ENCODE measurements around the gene BTK. TPM values are rescaled to one million over a fixed set of nuclear protein-coding genes. Genes with fewer than 3 reads are reported as not detected.

The BTK gene
- not detected in 2 replicates for polyA plus RNA-seq

GRCh38 chrX:101385795-101386541 is at the start of gene BTK:
Gene BTK (minus strand): TSS chrX:101386191. CDS start chrX:101375284, 10,907 bp downstream.

GRCh38 chrX:101407748-101408531 is 21.9 kb upstream of the BTK start, which contains the start of the genes GLA and HNRNPH2:
Gene GLA (minus strand): TSS chrX:101407925. CDS start chrX:101407903, 22 bp downstream.
Gene HNRNPH2 (plus strand): TSS chrX:101408222. CDS start chrX:101411989, 3,767 bp downstream.

GRCh38 chrX:101390664-101391525 is 4.9 kb upstream of the BTK start, which contains the start of gene RPL36A:
Gene RPL36A (plus strand): TSS chrX:101391011. CDS start chrX:101391044, 33 bp downstream.

GRCh38 chrX:101348452-101349192 is 37.4 kb downstream of the BTK start, which contains the start of gene TIMM8A:
Gene TIMM8A (minus strand): TSS chrX:101348742. CDS start chrX:101348664, 78 bp downstream.

Other genes starting within 250 kb of the BTK start
- 1.0 and 1.2 TPM in 2 replicates for gene DRP2, start 166.4 kb downstream of the BTK start, polyA plus RNA-seq
- 0.18 TPM in 1 of 2 replicates, not detected in the other for gene TAF7L, start 94.9 kb downstream of the BTK start, polyA plus RNA-seq
- gene TIMM8A, start 37.4 kb downstream of the BTK start, polyA plus RNA-seq: 30.4 and 33.9 TPM in 2 replicates
- 271 and 273 TPM in 2 replicates for gene RPL36A, start 4.8 kb upstream of the BTK start, polyA plus RNA-seq
- 25.6 and 38.5 TPM in 2 replicates for gene GLA, start 21.7 kb upstream of the BTK start, polyA plus RNA-seq
- 56.3 and 96.7 TPM in 2 replicates for gene HNRNPH2, start 22.0 kb upstream of the BTK start, polyA plus RNA-seq
- 5.1 and 9.9 TPM in 2 replicates for gene ARMCX4, start 99.3 kb upstream of the BTK start, polyA plus RNA-seq
- gene ARMCX1, start 164.4 kb upstream of the BTK start, polyA plus RNA-seq: 39.2 and 45.7 TPM in 2 replicates
- gene ARMCX6, start 231.8 kb upstream of the BTK start, polyA plus RNA-seq: 45.5 and 75.8 TPM in 2 replicates
- 21.3 and 32.1 TPM in 2 replicates for gene ARMCX3, start 237.0 kb upstream of the BTK start, polyA plus RNA-seq

Measured in Purkinje cell (primary cell).